ENCODE measurements around the gene ZNF710.

Gene ZNF710

GRCh38 chr15:90019611-90020010 is 18.5 kb downstream of the ZNF710 start:
- H3K27me3 ChIP-seq (ENCODE audit: insufficient read depth, poor library complexity, severe bottlenecking): no peaks in the 10 kb centered on the region
- no peak overlapping the region for H3K4me3 ChIP-seq (replicated peaks; ENCODE audit: insufficient read depth, low read length)
- H3K27ac ChIP-seq (replicated peaks): peak overlapping the region; percentile 77
- no peak for TF ChIP-seq GABPA (IDR thresholded peaks at IDR 0.05; ENCODE audit: low read depth)
- TF ChIP-seq, protein P1, sequence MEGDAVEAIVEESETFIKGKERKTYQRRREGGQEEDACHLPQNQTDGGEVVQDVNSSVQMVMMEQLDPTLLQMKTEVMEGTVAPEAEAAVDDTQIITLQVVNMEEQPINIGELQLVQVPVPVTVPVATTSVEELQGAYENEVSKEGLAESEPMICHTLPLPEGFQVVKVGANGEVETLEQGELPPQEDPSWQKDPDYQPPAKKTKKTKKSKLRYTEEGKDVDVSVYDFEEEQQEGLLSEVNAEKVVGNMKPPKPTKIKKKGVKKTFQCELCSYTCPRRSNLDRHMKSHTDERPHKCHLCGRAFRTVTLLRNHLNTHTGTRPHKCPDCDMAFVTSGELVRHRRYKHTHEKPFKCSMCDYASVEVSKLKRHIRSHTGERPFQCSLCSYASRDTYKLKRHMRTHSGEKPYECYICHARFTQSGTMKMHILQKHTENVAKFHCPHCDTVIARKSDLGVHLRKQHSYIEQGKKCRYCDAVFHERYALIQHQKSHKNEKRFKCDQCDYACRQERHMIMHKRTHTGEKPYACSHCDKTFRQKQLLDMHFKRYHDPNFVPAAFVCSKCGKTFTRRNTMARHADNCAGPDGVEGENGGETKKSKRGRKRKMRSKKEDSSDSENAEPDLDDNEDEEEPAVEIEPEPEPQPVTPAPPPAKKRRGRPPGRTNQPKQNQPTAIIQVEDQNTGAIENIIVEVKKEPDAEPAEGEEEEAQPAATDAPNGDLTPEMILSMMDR (IDR thresholded peaks at IDR 0.05; ENCODE audit: insufficient read depth, low read length): no peak
- no peak for TF ChIP-seq SPI1 (IDR thresholded peaks at IDR 0.05; ENCODE audit: borderline replicate concordance, low read depth)
- no peak for TF ChIP-seq POLR2AphosphoS5 (IDR thresholded peaks at IDR 0.05; ENCODE audit: low read depth)
- TF ChIP-seq, protein P2, sequence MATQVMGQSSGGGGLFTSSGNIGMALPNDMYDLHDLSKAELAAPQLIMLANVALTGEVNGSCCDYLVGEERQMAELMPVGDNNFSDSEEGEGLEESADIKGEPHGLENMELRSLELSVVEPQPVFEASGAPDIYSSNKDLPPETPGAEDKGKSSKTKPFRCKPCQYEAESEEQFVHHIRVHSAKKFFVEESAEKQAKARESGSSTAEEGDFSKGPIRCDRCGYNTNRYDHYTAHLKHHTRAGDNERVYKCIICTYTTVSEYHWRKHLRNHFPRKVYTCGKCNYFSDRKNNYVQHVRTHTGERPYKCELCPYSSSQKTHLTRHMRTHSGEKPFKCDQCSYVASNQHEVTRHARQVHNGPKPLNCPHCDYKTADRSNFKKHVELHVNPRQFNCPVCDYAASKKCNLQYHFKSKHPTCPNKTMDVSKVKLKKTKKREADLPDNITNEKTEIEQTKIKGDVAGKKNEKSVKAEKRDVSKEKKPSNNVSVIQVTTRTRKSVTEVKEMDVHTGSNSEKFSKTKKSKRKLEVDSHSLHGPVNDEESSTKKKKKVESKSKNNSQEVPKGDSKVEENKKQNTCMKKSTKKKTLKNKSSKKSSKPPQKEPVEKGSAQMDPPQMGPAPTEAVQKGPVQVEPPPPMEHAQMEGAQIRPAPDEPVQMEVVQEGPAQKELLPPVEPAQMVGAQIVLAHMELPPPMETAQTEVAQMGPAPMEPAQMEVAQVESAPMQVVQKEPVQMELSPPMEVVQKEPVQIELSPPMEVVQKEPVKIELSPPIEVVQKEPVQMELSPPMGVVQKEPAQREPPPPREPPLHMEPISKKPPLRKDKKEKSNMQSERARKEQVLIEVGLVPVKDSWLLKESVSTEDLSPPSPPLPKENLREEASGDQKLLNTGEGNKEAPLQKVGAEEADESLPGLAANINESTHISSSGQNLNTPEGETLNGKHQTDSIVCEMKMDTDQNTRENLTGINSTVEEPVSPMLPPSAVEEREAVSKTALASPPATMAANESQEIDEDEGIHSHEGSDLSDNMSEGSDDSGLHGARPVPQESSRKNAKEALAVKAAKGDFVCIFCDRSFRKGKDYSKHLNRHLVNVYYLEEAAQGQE (IDR thresholded peaks at IDR 0.05; ENCODE audit: insufficient replicate concordance, low read depth): no peak
- DNase-seq (ENCODE audit: low read depth in 1 of 2, low spot score in 1 of 2): no peak

DNA sequence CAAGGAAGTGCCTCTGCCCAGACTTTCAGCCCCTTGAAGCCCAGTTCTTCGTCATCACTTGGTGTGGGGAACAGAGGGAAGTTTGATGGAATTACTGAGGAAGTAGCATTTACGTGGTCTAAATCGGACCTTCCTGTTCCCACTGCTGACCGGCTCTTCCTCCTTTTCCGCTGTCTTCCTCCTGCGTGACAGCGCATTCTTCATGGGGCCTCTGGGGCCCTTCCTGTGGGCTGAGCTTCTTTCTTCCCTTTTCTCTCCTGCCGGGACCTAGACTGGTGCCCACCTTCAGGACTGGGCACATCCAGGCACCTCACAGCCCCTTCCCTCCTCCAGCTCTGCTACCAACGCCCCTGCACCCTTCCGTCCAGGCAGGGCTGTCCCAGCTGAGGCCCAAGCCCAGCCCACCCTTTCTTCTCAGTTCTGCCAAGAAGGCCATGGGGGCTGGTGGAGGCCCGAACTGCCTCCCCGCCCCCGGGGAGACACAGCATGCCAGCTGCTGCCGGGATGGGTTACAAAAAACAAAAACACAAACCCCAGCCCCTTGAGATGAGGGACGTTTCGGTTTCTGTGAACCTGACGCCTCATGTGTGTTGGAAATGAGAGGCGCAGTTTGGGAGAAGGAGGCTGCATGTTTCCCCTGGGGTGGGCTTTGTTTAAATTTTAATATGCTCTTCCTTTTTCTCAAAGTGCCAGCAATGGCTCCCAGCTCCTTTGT is 19.1 kb downstream of the ZNF710 start:
- Histone ChIP-seq H3K4me3 (replicated peaks; ENCODE audit: insufficient read depth, low read length) (no peak overlapping the region), H3K27ac (replicated peaks) (peak overlapping the region; percentile 77), H3K27me3 (ENCODE audit: insufficient read depth, poor library complexity, severe bottlenecking) (no peaks in the 10 kb centered on the region)
- TF ChIP-seq, protein P2 (IDR thresholded peaks at IDR 0.05; ENCODE audit: insufficient replicate concordance, low read depth): no peak
- TF ChIP-seq POLR2AphosphoS5 (IDR thresholded peaks at IDR 0.05; ENCODE audit: low read depth): 0 out of 2 replicates have a peak, but pooled peaks have one; percentile 25
- TF ChIP-seq GABPA (IDR thresholded peaks at IDR 0.05; ENCODE audit: low read depth): no peak
- peak; percentile 87 for TF ChIP-seq SPI1 (IDR thresholded peaks at IDR 0.05; ENCODE audit: borderline replicate concordance, low read depth)
- TF ChIP-seq, protein P1 (IDR thresholded peaks at IDR 0.05; ENCODE audit: insufficient read depth, low read length): no peak
- peak in 1 of 2 experiments; percentile 74 for DNase-seq (ENCODE audit: low read depth in 1 of 2, low spot score in 1 of 2)

DNA sequence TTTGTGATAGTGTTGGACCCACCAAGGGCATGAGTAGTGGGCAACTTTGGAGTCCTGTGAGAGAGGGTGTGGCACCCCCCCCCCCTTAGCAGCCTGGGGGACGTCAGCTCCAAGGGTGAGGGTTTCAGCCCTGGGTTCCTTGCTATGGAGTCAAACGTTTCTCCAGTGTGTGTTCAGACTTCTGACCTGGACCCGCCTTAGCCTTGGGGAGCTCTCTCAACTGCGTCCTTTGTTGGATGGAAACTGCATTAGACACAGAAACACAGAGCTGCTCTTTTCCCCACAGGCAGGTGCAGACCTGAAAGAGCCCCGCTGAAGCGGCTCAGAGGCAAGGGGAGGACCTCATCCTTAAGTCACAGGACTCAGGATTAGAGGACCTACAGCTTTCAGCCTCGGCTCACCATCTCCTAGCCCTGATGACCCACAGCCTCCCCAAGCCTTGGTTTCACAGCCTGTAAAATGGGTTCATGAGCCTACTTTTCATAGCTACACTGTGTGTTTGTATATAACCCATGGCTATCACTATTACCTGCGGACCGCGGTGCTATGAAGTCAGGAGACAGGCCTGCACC is 19.9 kb downstream of the ZNF710 start:
- Histone ChIP-seq H3K27me3 (ENCODE audit: insufficient read depth, poor library complexity, severe bottlenecking) (no peaks in the 10 kb centered on the region), H3K27ac (replicated peaks) (peak overlapping the region; percentile 77), H3K4me3 (replicated peaks; ENCODE audit: insufficient read depth, low read length) (no peak overlapping the region)
- TF ChIP-seq, protein P2 (IDR thresholded peaks at IDR 0.05; ENCODE audit: insufficient replicate concordance, low read depth): no peak
- TF ChIP-seq, protein P1 (IDR thresholded peaks at IDR 0.05; ENCODE audit: insufficient read depth, low read length): no peak
- no peak for TF ChIP-seq GABPA (IDR thresholded peaks at IDR 0.05; ENCODE audit: low read depth)
- TF ChIP-seq SPI1 (IDR thresholded peaks at IDR 0.05; ENCODE audit: borderline replicate concordance, low read depth): no peak
- TF ChIP-seq POLR2AphosphoS5 (IDR thresholded peaks at IDR 0.05; ENCODE audit: low read depth): no peak
- no peak for DNase-seq (ENCODE audit: low read depth in 1 of 2, low spot score in 1 of 2)

Data from HL-60 (cell line).